Right lobe of liver (tissue), 6 donors: ENCODE measurements around the gene THBS1. TPM values are rescaled to one million over a fixed set of nuclear protein-coding genes. Genes with fewer than 3 reads are reported as not detected.

ENCODE experiments used
- ATAC-seq, 4 donors: fragments of 200-7000 bp; cut with Tn5 transposase; one replicate each; pipeline ENCODE4 v1.9.1; 2020; ENCODE audit warnings: mild to moderate bottlenecking in 4 of 4, moderate library complexity in 4 of 4
- DNase-seq, 3 donors: peaks; one replicate each; pipeline ENCODE4 v3.0.0-alpha.2; 2020
- H3K27ac ChIP-seq, 3 donors: fragments of 200-600 bp; one replicate each; pipeline ENCODE4 v1.8.0; 2022
- H3K27me3 ChIP-seq, 2 donors: fragments of 200-600 bp; one replicate each; pipeline ENCODE4 v1.8.0; 2022
- H3K36me3 ChIP-seq, 4 donors: fragments of 200-600 bp; sonication (generic) in 1 of 4; one replicate each; pipeline versions ENCODE4 v1.5.1 to v1.8.0; 2017 to 2022; ENCODE audit warnings: control low read depth in 1 of 4
- H3K4me1 ChIP-seq, 4 donors: fragments of 200-600 bp; sonication (generic) in 1 of 4; one replicate each; pipeline versions ENCODE4 v1.5.1 to v1.8.0; 2017 to 2022; ENCODE audit warnings: control low read depth in 1 of 4
- H3K4me3 ChIP-seq, 3 donors: fragments of 200-600 bp; one replicate each; pipeline ENCODE4 v1.8.0; 2022
- H3K9me3 ChIP-seq, 4 donors: fragments of 200-600 bp; sonication (generic) in 1 of 4; one replicate each; pipeline versions ENCODE4 v1.5.1 to v1.8.0; 2017 to 2022; ENCODE audit warnings: control low read depth in 1 of 4
- CTCF ChIP-seq, 4 donors: fragments of 200-600 bp in 3 of 4; fragments of 450-650 bp in 1 of 4; IDR thresholded peaks; one replicate each; pipeline versions ENCODE4 v1.5.1 to v1.8.0; 2016 to 2022; ENCODE audit warnings: antibody characterized with exemption in 4 of 4, mild to moderate bottlenecking in 2 of 4
- POLR2A ChIP-seq: fragments of 450-650 bp; IDR thresholded peaks from one replicate; pipeline ENCODE4 v1.6.1; 2017; ENCODE audit warnings: antibody characterized with exemption, mild to moderate bottlenecking
- WGBS: methylation state at CpG from one replicate; pipeline ENCODE4 v1.1.6; 2018; ENCODE audit warnings: low coverage, low lambda C conversion rate; ENCODE audit not compliant: insufficient coverage; ENCODE audit errors: missing lambda C conversion rate; 5-methylcytosine and 5-hydroxymethylcytosine counted together
- intact Hi-C, 2 donors: fragments of 100-400 bp; cut with DNase I; formaldehyde crosslinking; loops; one replicate each; pipeline versions ENCODE4 v1.11.2 to v1.14.1; 2022
- total RNA-seq, 6 experiments: library from RNA; depleted of rRNA in 2 of 6; stranded (reverse); fragments of >200 nt in 2 of 6; fragmentation: NEBNext Ultra II Directional in 3 of 6; extraction: Animal tissue kit (Norgen Biotek cat#: 25700) in 3 of 6; gene quantifications; one replicate each; pipeline versions ENCODE4 v1.1.0 to v1.2.4, GENCODE V29; 2016 to 2023
- donor health status: DM: no; HTN: yes; CAD: no.
- donor health status: DM: no; HTN: no; CAD: no.
- donor health status: DM: no; HTN: no; CAD: no.
- donor health status: DM: no; HTN: yes; CAD: no.
- donor health status: DM: no; HTN: yes; CAD: no.

Gene THBS1
- total RNA-seq, 6 experiments from 2014 or later = 10.7 to 253 (median 64.6) TPM

- no peaks in the 10 kb centered on the region for H3K27me3 ChIP-seq
- intact Hi-C loops = no loop called here
- TF ChIP-seq CTCF (IDR thresholded peaks at IDR 0.05) (no peak), POLR2A (no peak)
- WGBS = 80% methylated on average over 1 of the region's 1 CpG
- no peaks in the 10 kb centered on the region for H3K36me3 ChIP-seq
- H3K4me3 ChIP-seq = no peak overlapping the region
- DNase-seq (no peak), ATAC-seq (no peak)
- H3K4me1 ChIP-seq = peaks cover 0 to 9% (median 0%) of the 10 kb centered on the region in 4 donors
- H3K9me3 ChIP-seq = no peaks in the 10 kb centered on the region
- no peak overlapping the region for H3K27ac ChIP-seq
These were observed 41.1 kb downstream of the THBS1 start for GRCh38 chr15:39621976-39622375.

- WGBS = 51% methylated on average over 6 of the region's 6 CpGs
- Histone ChIP-seq H3K9me3 (no peaks in the 10 kb centered on the region), H3K4me1 (peaks cover 0 to 6% (median 0%) of the 10 kb centered on the region in 4 donors), H3K27ac (no peak overlapping the region), H3K27me3 (no peaks in the 10 kb centered on the region), H3K4me3 (no peak overlapping the region), H3K36me3 (no peaks in the 10 kb centered on the region)
- TF ChIP-seq POLR2A = no peak
- no peak for TF ChIP-seq CTCF (IDR thresholded peaks at IDR 0.05)
- ATAC-seq (no peak), DNase-seq (no peak)
- intact Hi-C loops = no loop called here
These were observed 42.0 kb downstream of the THBS1 start for GRCh38 chr15:39622660-39623516.

GRCh38 chr15:39623529-39623931 lies 42.7 kb downstream of the THBS1 start:
- peaks cover 0 to under 1% (median 0%) of the 10 kb centered on the region in 4 donors for H3K4me1 ChIP-seq
- H3K4me3 ChIP-seq = no peak overlapping the region
- H3K27ac ChIP-seq = peak overlapping the region in 1 of 3 donors; percentile 53
- H3K36me3 ChIP-seq = no peaks in the 10 kb centered on the region
- intact Hi-C loops = no loop called here
- no peaks in the 10 kb centered on the region for H3K27me3 ChIP-seq
- H3K9me3 ChIP-seq = no peaks in the 10 kb centered on the region
- WGBS = 68% methylated on average over 3 of the region's 4 CpGs
- no peak for TF ChIP-seq POLR2A
- TF ChIP-seq CTCF (IDR thresholded peaks at IDR 0.05) = no peak
- ATAC-seq = peak in 2 of 4 donors; percentile 42 to 43
- no peak for DNase-seq

GRCh38 chr15:39624806-39625205 lies 43.9 kb downstream of the THBS1 start:
- DNase-seq = peak in 1 of 3 donors; percentile 49
- no peak overlapping the region for H3K4me3 ChIP-seq
- H3K4me1 ChIP-seq = no peaks in the 10 kb centered on the region
- H3K27me3 ChIP-seq = no peaks in the 10 kb centered on the region
- H3K27ac ChIP-seq = peak overlapping the region; percentile 23 to 62 (median 53)
- TF ChIP-seq POLR2A (no peak), CTCF (IDR thresholded peaks at IDR 0.05) (no peak)
- intact Hi-C loops = no loop called here
- WGBS = 36% methylated on average over 3 of the region's 6 CpGs
- peak; percentile 77 to 87 (median 82) for ATAC-seq
- no peaks in the 10 kb centered on the region for H3K36me3 ChIP-seq
- H3K9me3 ChIP-seq = no peaks in the 10 kb centered on the region
